Endothelial cell of umbilical vein (primary cell): ENCODE results near the gene DDX46. TPM values are rescaled to one million over a fixed set of nuclear protein-coding genes. Genes with fewer than 3 reads are reported as not detected.

Experiments
- BruUV-seq: library from RNA; stranded (reverse); fragments of 400-500 nt; replicated peaks from 2 replicates; lab custom pipeline; 2021; lab: Mats Ljungman, UMichigan
- CTCF ChIA-PET: fragments of 300-600, 350-600 bp; sonication (Branson Sonifier 250); formaldehyde crosslinking; loops from one replicate; lab custom pipeline; 2021; ENCODE audit warnings: antibody characterized with exemption, inconsistent platforms; lab: Charles Lee
- POLR2A ChIA-PET: fragments of 300-600, 350-600 bp; sonication (Branson Sonifier 250); formaldehyde crosslinking; loops from one replicate; lab custom pipeline; 2021; ENCODE audit warnings: antibody characterized with exemption, inconsistent platforms; lab: Charles Lee
- DNase-seq: peaks from one replicate; pipeline ENCODE4 v3.0.0-alpha.2; 2011; ENCODE audit warnings: low read depth, low spot score
- FAIRE-seq: peaks from 2 replicates; lab custom pipeline; 2011; peaks lifted over from hg19 to GRCh38; lab: Jason Lieb, UNC
- H2AFZ ChIP-seq: 2 replicates; pipeline ENCODE4 v1.6.0; 2012; ENCODE audit warnings: low read depth, low read length, control low read depth, inconsistent platforms
- H3K27ac ChIP-seq: 2 replicates; pipeline ENCODE4 v1.5.1; 2011; ENCODE audit warnings: low read depth, mild to moderate bottlenecking, control low read depth, low read length, moderate library complexity; ENCODE audit not compliant: insufficient read depth
- H3K27me3 ChIP-seq, 2 experiments: 2 replicates each; pipeline versions ENCODE4 v1.6.0 to v1.6.1; 2011; ENCODE audit warnings: low read length in 2 of 2, mixed read lengths in 1 of 2; ENCODE audit not compliant: control insufficient read depth in 2 of 2, insufficient read depth in 2 of 2
- H3K36me3 ChIP-seq, 2 experiments: 2 replicates in 1 of 2; 3 replicates in 1 of 2; pipeline ENCODE4 v1.5.1; 2011; ENCODE audit warnings: low read length in 2 of 2, mild to moderate bottlenecking in 1 of 2, moderate library complexity in 1 of 2; ENCODE audit not compliant: control insufficient read depth in 2 of 2, insufficient read depth in 2 of 2; ENCODE audit errors: extremely low read depth in 1 of 2
- H3K4me1 ChIP-seq: 3 replicates; pipeline ENCODE4 v1.5.1; 2011; ENCODE audit warnings: mild to moderate bottlenecking, low read length; ENCODE audit not compliant: control insufficient read depth, insufficient read depth; ENCODE audit errors: extremely low read depth
- H3K4me2 ChIP-seq: 2 replicates; pipeline ENCODE4 v1.6.1; 2011; ENCODE audit warnings: low read length, control low read depth, mixed read lengths; ENCODE audit not compliant: insufficient read depth
- H3K4me3 ChIP-seq, 3 experiments: fragments of 200-600 bp in 1 of 3; sonication (generic), shearing (Covaris generic) in 1 of 3; replicated peaks in 1 of 3; 2 replicates each; pipeline ENCODE4 v1.5.1; 2011 to 2016; ENCODE audit warnings: control low read depth in 3 of 3, low read length in 3 of 3, mild to moderate bottlenecking in 2 of 3, inconsistent platforms in 1 of 3, low read depth in 1 of 3, moderate library complexity in 1 of 3; ENCODE audit not compliant: insufficient read depth in 1 of 3
- H3K79me2 ChIP-seq: 2 replicates; pipeline ENCODE4 v1.6.0; 2012; ENCODE audit warnings: low read length, inconsistent platforms; ENCODE audit not compliant: control insufficient read depth, insufficient read depth
- H3K9ac ChIP-seq: replicated peaks from 2 replicates; pipeline ENCODE3; 2011; ENCODE audit warnings: low read length, control low read depth; ENCODE audit not compliant: insufficient read depth; ENCODE audit errors: extremely low read depth
- H3K9me1 ChIP-seq: replicated peaks from 3 replicates; pipeline ENCODE4 v1.6.0; 2011; ENCODE audit warnings: mild to moderate bottlenecking, low read length; ENCODE audit not compliant: control insufficient read depth, insufficient read depth; ENCODE audit errors: extremely low read depth
- H3K9me3 ChIP-seq: replicated peaks from 2 replicates; pipeline ENCODE4 v1.5.1; 2012; ENCODE audit warnings: low read length, inconsistent platforms; ENCODE audit not compliant: control insufficient read depth, insufficient read depth
- H4K20me1 ChIP-seq: replicated peaks from 2 replicates; pipeline ENCODE3; 2011; ENCODE audit warnings: mild to moderate bottlenecking, low read length; ENCODE audit not compliant: control insufficient read depth, insufficient read depth; ENCODE audit errors: extremely low read depth
- CTCF ChIP-seq, 2 donors: IDR thresholded peaks; 1 replicate in 1 of 2; 2 replicates in 1 of 2; pipeline ENCODE4 v1.5.1; 2011; ENCODE audit warnings: low read length in 2 of 2, mild to moderate bottlenecking in 2 of 2, moderate library complexity in 2 of 2, control low read depth in 1 of 2, inconsistent platforms in 1 of 2, low read depth in 1 of 2; ENCODE audit not compliant: insufficient read depth in 1 of 2; ENCODE audit errors: extremely low read depth in 1 of 2
- EZH2 ChIP-seq: IDR thresholded peaks from 2 replicates; pipeline ENCODE4 v1.6.1; 2012; ENCODE audit warnings: borderline replicate concordance, low read depth, mild to moderate bottlenecking, moderate library complexity, low read length, inconsistent platforms; ENCODE audit not compliant: severe bottlenecking
- FOS ChIP-seq: IDR thresholded peaks from 2 replicates; pipeline ENCODE4 v1.6.1; 2011; ENCODE audit warnings: mild to moderate bottlenecking, low read length, moderate library complexity, borderline replicate concordance; ENCODE audit not compliant: insufficient read depth
- GATA2 ChIP-seq: IDR thresholded peaks from 2 replicates; pipeline ENCODE4 v1.7.0; 2011; ENCODE audit warnings: low read depth, mild to moderate bottlenecking, moderate library complexity, mixed read lengths, low read length; ENCODE audit not compliant: insufficient read length, insufficient read depth
- JUN ChIP-seq: IDR thresholded peaks from 2 replicates; pipeline ENCODE4 v1.6.1; 2011; ENCODE audit warnings: borderline replicate concordance, low read depth; ENCODE audit not compliant: insufficient read length, insufficient read depth
- MAX ChIP-seq: IDR thresholded peaks from 2 replicates; pipeline ENCODE4 v1.6.1; 2011; ENCODE audit not compliant: insufficient read depth, insufficient read length
- MYC ChIP-seq: IDR thresholded peaks from one replicate; pipeline ENCODE4 v1.6.1; 2011; ENCODE audit warnings: mild to moderate bottlenecking, low read depth, low read length
- POLR2A ChIP-seq: IDR thresholded peaks from 2 replicates; pipeline ENCODE4 v1.6.1; 2012; ENCODE audit warnings: low read depth, mild to moderate bottlenecking, control low read depth, low read length
- POLR2AphosphoS5 ChIP-seq: IDR thresholded peaks from 2 replicates; pipeline ENCODE4 v1.6.1; 2012; ENCODE audit warnings: low read depth, mild to moderate bottlenecking, control low read depth, low read length, moderate library complexity; ENCODE audit not compliant: insufficient read depth
- dilution Hi-C: fragments of 300-500 bp; cut with MboI; formaldehyde crosslinking; loops from one replicate; pipeline ENCODE4 v1.15.0; 2019; ENCODE audit warnings: low sequenced_read_pairs; ENCODE audit not compliant: extremely low pct_ligation_motif_present
- intact Hi-C: fragments of 100-400 bp; cut with micrococcal nuclease; formaldehyde crosslinking; loops from one replicate; pipeline ENCODE4 v1.10.0; 2022
- polyA plus RNA-seq, 4 experiments: library from polyadenylated mRNA; depleted of rRNA in 3 of 4; stranded (reverse) in 3 of 4; unstranded in 1 of 4; fragments of >200 nt; gene quantifications; 2 replicates each; pipeline versions ENCODE4 v1.2.1 to v1.2.3, GENCODE V29; 2011 to 2012; ENCODE audit warnings: missing spikeins in 1 of 4
- total RNA-seq: library from RNA; stranded (reverse); gene quantifications from 2 replicates; pipeline ENCODE4 v1.2.3, GENCODE V29; 2021

Gene DDX46
- total and polyA plus RNA-seq, 2 donors (not counting 3 experiments of a cell fraction or from before 2014, with no cell fraction given), result 16.0 to 65.2 TPM

- no peaks in the 10 kb centered on the region for H3K4me1 ChIP-seq
- no peaks in the 10 kb centered on the region for H3K27me3 ChIP-seq
- H3K9me3 ChIP-seq, result no peaks in the 10 kb centered on the region
- no peak overlapping the region for H3K4me2 ChIP-seq
- dilution Hi-C loops, result no loop called here
- no peaks in the 10 kb centered on the region for H3K79me2 ChIP-seq
- H3K9me1 ChIP-seq, result no peaks in the 10 kb centered on the region
- FAIRE-seq (no peak), DNase-seq (no peak)
- H3K27ac ChIP-seq, result no peak overlapping the region
- no peaks in the 10 kb centered on the region for H4K20me1 ChIP-seq
- no peak overlapping the region for H3K4me3 ChIP-seq
- no peak overlapping the region for H3K9ac ChIP-seq
- CTCF ChIA-PET, result no interaction called here
- no TSS peak for BruUV-seq
- H3K36me3 ChIP-seq, result peaks cover 14 to 16% of the 10 kb centered on the region in 2 experiments
- POLR2A ChIA-PET, result no interaction called here
- TF ChIP-seq FOS (no peak), GATA2 (no peak), CTCF (IDR thresholded peaks at IDR 0.05; ENCODE audit: extremely low read depth in 1 of 2, insufficient read depth in 1 of 2, low read depth in 1 of 2, low read length in 2 of 2) (no peak), EZH2 (no peak), MYC (no peak), POLR2A (no peak), JUN (no peak), POLR2AphosphoS5 (no peak), MAX (no peak)
- no peak overlapping the region for H2AFZ ChIP-seq
- intact Hi-C loops, result no loop called here
Measured at GRCh38 chr5:134813827-134814226, 55.2 kb downstream of the DDX46 start.
